GM18507 (cell line): ENCODE data around the gene ZNF443.
"Not testable (repeated sequence)": the region's sequence is repeated elsewhere in the genome, so short reads cannot be mapped to it uniquely, and the experiment has no call there.

Experiments used
- DNase-seq: peaks from one replicate; pipeline ENCODE4 v3.0.0; 2011; ENCODE audit warnings: low read depth; ENCODE audit not compliant: insufficient read length; ENCODE audit errors: extremely low spot score
- FAIRE-seq: peaks from 2 replicates; lab custom pipeline; 2011; peaks lifted over from hg19 to GRCh38; lab: Jason Lieb, UNC

Gene ZNF443

DNA sequence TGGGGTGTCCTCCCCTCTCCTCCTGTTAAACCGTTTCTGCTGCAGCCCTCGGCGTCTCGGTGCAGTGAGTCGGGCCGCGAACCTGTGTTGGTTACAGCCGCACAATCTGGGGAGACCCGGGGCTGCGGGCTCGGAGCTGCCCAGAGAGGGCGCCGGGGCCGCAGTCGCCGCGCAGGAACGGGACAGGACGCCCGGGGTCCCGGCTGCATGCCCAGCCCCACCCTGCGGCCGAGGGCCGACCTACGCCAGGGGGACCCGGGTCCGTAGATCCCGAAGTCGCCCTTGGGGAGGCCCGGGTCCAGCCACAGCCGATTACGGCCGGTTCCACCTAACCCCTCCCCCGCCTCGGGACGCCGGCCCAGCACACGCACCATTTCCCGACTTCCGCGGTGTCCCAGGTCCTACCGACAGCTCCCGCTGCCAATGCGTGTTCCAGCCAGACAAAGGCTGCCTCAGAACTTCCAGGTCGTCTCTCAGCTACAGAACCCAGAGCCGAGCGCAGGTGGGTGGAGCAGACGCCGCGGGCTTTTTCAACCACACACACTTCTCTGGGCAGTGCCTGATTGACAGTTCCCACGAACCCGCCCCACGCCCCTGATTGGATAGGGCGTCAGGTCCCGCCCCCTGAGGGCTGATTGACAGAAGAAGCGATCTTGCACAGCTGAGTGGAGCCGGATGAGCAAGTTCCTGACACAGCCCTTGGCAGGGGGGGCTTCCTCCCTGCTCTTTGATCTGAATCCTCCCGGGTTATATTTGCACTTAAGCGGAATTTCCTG, at the start of gene ZNF443:
Gene ZNF443, minus strand, starts transcription at position 481 of the 776 bp plus-strand sequence. Its CDS starts 107 bp downstream, at position 374.
- peak; percentile 99 for FAIRE-seq
- DNase-seq: peak; percentile 76

DNA sequence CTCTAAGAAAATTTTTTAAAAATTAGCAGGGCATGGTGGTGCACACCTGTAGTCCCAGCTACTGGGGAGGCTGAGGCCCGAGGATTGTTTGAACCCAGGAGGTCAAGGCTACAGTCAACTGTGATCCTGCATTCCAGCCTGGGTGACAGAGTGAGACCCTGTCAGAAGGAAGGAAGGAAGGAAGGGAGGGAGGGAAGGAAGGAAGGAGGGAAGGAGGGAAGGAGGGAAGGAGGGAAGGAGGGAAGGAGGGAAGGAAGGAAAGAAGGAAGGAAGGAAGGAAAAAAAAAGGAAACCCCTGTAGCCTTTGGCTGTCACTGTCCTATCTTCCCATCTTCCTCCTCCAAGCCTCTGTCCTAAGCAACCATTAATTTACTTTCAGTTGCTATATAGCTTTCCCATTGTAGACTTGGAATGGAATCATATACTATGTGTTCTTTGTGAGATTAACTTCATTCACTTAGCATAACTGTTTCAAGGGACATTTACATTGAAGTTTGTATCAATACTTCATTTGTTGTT, 45.5 kb upstream of the ZNF443 start:
- not testable (repeated sequence) for FAIRE-seq, DNase-seq

DNA sequence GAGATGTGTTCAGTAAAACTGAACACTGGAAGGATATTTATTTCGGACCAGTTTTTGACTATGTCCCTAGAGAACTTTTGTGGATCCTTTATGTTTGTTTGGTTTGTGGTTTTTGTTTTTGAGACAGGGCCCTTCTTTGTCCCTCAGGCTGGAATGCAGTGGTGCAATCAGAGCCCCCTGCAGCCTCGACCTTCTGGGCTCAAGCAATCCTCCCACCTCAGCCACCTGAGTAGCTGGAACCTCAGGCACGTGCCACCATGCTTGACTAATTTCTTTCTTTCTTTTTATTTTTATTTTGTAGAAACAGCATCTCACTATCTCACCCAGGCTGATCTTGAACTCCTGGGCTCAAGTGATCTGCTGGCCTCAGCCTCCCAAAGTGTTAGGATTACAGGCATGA, 44.8 kb upstream of the ZNF443 start:
- no peak for DNase-seq
- FAIRE-seq: no peak

- DNase-seq: no peak
- no peak for FAIRE-seq
Measured at GRCh38 chr19:12485052-12485416, 44.2 kb upstream of the ZNF443 start.

DNA sequence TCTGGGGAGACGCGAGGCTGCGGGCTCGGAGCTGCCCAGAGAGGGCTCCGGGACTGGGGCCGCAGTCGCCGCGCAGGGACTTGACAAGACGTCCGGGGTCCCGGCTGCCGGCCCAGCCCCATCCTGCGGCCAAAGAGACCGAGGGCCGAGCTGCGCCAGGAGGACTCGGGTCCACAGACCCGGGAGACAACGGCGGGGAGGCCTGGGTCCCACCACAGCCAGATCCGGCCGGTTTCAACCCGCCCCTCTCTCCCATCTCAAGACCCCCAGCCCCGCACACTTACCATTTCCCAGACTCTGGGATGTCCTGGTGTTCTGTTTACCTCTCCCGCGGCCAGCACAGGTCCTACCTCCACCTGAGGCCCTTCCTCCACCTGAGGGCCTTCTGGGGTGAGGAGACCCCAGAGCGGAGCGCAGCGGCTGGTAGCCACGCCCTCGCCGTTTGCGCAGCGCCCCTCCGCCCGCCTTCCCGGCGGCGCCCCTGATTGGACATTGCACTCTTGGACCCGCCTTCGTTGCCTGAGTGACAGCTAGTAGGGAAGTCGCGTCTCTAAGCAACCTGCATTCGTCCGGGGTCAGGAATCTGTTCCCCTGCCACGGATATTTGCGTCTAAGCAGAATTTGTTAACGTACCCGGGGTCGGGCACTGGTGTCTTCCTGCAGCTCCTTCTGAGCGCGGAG, 43.7 kb upstream of the ZNF443 start, which contains the start of gene ZNF709:
Gene ZNF709, minus strand, starts transcription at position 446 of the 681 bp plus-strand sequence. Its CDS starts 159 bp downstream, at position 287.
- DNase-seq (peak; percentile 84), FAIRE-seq (peak; percentile 94)

DNA sequence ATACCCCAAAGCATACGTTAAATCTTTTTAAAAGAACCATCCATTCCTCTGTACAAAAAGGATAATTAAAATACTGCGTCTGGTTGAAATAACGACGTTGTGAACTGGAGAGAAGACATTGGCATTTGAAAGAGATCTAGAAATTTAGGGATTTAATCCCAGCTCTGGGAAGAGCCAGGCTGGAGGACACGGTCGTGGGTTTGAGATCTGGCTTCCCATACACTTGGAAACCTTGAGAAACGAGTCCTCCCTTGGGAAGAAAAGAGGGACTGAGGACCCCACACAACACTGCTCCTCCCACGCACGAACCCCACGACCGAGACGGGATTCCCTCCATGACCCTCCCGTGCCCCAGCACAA, 43.2 kb upstream of the ZNF443 start:
- DNase-seq (no peak), FAIRE-seq (no peak)

GRCh38 chr19:12482509-12482886, 41.7 kb upstream of the ZNF443 start:
- FAIRE-seq (no peak), DNase-seq (no peak)

GRCh38 chr19:12481781-12482508, 41.1 kb upstream of the ZNF443 start:
- FAIRE-seq (no peak), DNase-seq (no peak)

- FAIRE-seq: no peak
- no peak for DNase-seq
Measured at GRCh38 chr19:12478234-12478941, 37.6 kb upstream of the ZNF443 start.

GRCh38 chr19:12467651-12468050, 26.8 kb upstream of the ZNF443 start:
- FAIRE-seq, DNase-seq: not testable (repeated sequence)

- FAIRE-seq: no peak
- no peak for DNase-seq
Measured at GRCh38 chr19:12465211-12465610, 24.4 kb upstream of the ZNF443 start.

- DNase-seq (no peak), FAIRE-seq (no peak)
Measured at GRCh38 chr19:12464769-12465168, 23.9 kb upstream of the ZNF443 start.

- DNase-seq, FAIRE-seq: not testable (repeated sequence)
Measured at GRCh38 chr19:12464139-12464538, 23.3 kb upstream of the ZNF443 start.

- FAIRE-seq (no peak), DNase-seq (no peak)
Measured at GRCh38 chr19:12453495-12453894, 12.7 kb upstream of the ZNF443 start.

GRCh38 chr19:12450844-12451243, 10.0 kb upstream of the ZNF443 start:
- no peak for FAIRE-seq

GRCh38 chr19:12448808-12449207, 8.0 kb upstream of the ZNF443 start:
- no peak for DNase-seq
- FAIRE-seq: no peak

More at GRCh38 chr19:12450844-12451243, 10.0 kb upstream of the ZNF443 start:
- no peak for DNase-seq

DNA sequence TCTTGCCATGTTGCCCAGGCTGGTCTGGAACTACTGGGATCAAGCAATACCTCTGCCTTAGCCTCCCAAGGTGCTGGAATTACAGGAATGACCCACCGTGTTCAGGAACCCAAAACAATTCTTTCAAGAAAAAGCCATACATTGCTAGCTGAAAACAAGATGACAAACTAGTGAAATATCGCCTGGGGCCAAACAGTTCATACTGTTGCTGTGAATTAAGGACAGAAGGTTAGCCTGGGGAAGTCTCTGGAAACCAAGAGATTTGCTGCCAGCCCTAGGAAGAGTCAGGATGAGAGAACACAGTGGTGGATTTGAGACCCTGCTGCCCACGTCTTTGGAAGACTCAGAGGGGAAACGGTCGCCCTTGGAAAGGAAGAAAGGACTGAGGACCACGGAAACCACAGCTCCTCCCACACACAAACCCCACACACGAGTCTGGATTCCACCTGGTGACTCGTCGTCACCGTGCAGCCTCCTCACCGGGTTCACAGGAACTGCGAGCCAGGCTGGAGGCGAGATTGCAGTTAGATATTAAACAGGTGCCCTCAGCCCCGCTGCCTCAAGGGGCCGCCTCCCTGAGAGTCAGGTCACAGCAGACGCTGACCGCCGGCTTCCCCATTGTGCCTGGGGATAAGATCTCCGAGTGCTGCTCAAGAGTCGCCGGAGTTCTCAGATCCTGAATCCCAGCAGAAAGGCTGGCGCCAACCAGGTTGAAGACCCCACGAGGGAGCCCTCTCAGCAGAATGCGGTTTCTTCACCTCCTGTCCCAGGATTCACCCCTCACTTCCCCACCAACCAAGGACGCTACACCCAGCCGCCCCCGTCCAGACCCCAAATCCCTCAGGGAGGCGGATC, 908 bp downstream of the ZNF443 start:
- not testable (repeated sequence) for DNase-seq
- peak; percentile 97 for FAIRE-seq

DNA sequence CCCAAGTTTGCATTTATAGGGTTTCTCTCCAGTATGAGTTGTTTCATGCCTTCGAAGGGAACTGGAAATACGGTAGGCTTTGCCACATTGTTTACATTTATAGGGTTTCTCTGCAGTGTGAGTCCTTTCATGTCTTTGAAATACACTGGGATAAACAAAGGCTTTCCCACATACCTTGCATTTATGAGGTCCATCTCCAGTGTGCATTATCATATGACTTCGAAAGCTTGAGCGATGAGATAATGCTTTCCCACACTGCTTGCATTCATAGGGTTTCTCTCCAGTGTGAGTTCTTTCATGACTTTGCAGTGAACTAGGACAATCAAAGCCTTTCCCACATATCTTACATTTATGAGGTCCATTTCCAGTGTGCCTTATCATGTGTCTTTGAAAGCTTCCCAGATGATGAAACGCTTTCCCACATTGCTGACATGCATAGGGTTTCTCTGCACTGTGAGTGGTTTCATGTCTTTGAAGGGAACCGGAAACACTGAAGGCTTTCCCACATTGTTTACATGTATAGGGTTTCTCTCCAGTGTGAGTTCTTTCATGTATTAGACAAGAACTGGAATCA, 10.0 kb downstream of the ZNF443 start:
- not testable (repeated sequence) for FAIRE-seq, DNase-seq
